Neural crest cell (in vitro differentiated cells): Measurements from ENCODE around the gene ZCCHC10. TPM values are rescaled to one million over a fixed set of nuclear protein-coding genes. Genes with fewer than 3 reads are reported as not detected.

Experiments used
- DNase-seq: peaks from one replicate; pipeline ENCODE4 v3.0.0; 2021; ENCODE audit warnings: low read depth, mixed read lengths, low spot score
- H3K27ac Mint-ChIP-seq: one replicate; pipeline ENCODE4 v1.8.0; 2021; ENCODE audit warnings: mild to moderate bottlenecking, mixed read lengths; ENCODE audit not compliant: unreplicated experiment
- H3K27me3 Mint-ChIP-seq: 2 replicates; pipeline ENCODE4 v1.8.0; 2021; ENCODE audit warnings: low read depth, mild to moderate bottlenecking, mixed read lengths
- H3K36me3 Mint-ChIP-seq: 2 replicates; pipeline ENCODE4 v1.8.0; 2021; ENCODE audit warnings: low read depth, mild to moderate bottlenecking, mixed read lengths
- H3K4me1 Mint-ChIP-seq: 2 replicates; pipeline ENCODE4 v1.8.0; 2021; ENCODE audit warnings: mixed read lengths
- H3K4me3 Mint-ChIP-seq: one replicate; pipeline ENCODE4 v1.8.0; 2021; ENCODE audit warnings: mild to moderate bottlenecking, mixed read lengths
- H3K9me3 Mint-ChIP-seq: 2 replicates; pipeline ENCODE4 v1.8.0; 2021; ENCODE audit warnings: mixed read lengths
- long read RNA-seq: library from polyadenylated mRNA; unstranded; transcript quantifications from one replicate; pipeline ENCODE4 v2.0.0, GENCODE V29; 2020
- total RNA-seq: library from RNA; stranded (reverse); gene quantifications from 2 replicates; pipeline ENCODE4 v1.2.1, GENCODE V29; 2021
- TF ChIP-seq, protein P1 (sequence below): fragments of 200-600 bp; sonication (generic); conservative IDR thresholded peaks from 2 replicates; pipeline ENCODE4 v1.5.0; 2021; ENCODE audit warnings: antibody characterized with exemption, mild to moderate bottlenecking

ZCCHC10 gene
- 26.5 and 29.2 TPM in 2 replicates for total RNA-seq
- long read RNA-seq, transcript ZCCHC10-207 (5 exons, 1,070 nt): minor isoform, 11 of 73 reads
- long read RNA-seq, transcript ZCCHC10-209 (5 exons, 794 nt): minor isoform, 5 of 73 reads
- long read RNA-seq, transcript ZCCHC10-206 (4 exons, 608 nt): minor isoform, 7 of 73 reads
- long read RNA-seq, transcript ZCCHC10-201 (4 exons, 2,178 nt): major isoform, 40 of 73 reads
- long read RNA-seq, partial matches to known transcripts: 3 of 73 reads
- long read RNA-seq, other reads (novel, unspliced or antisense): 4 of 73 reads

DNA sequence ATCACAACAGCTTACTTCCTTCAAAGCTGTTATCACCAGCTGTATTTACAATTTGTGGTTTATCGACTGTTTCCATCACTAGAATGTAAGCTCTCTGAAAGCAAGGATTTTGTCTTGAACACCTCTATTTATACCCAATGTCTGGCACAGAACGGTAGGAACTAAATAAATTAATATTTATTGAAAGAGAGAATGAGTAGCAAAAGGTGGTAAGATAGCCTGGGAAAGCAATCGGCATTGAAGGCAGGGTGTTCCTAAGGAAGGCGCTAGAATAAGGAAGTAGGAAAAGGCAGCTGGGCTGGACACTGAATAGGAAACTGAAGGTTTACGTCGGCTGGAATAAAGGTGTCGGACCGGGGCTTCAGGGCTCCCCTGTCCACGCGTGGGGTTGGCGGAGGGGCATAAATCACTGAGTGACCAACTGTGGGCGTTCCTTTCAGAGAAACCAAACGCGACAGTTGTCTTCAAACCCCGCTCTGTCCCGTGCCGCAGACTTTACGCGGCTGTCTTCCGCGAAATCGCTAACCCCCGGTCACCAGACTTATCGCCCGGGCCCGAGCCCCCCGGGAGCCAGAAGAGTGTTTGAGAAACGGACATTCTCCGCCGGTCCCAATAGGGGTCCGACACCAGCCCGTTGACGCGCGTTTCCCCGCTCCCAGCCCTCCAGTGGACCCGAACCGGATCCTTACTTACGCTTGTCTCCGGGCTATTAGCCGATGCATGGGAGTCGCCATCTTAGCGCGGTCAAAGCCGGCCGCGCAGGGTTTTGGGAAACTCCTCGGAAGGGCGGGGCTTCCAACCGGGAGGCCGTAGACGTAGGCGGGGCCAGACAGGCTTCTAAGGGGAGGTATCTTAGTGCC lies at the start of gene ZCCHC10:
TSS of gene ZCCHC10 (minus strand) at position 746 of the 860 bp plus-strand sequence. CDS start at position 734, 12 bp downstream.
- peak; percentile 93 for DNase-seq
- Mint-ChIP-seq H3K4me3 (peak within 1 kb of the TSS; percentile 99), H3K9me3 (no peaks in the 10 kb centered on the region), H3K36me3 (no peaks in the 10 kb centered on the region), H3K27ac (peak within 1 kb of the TSS; percentile 98), H3K4me1 (peaks cover 26% of the 10 kb centered on the region), H3K27me3 (no peaks in the 10 kb centered on the region)
- TF ChIP-seq, protein P1, sequence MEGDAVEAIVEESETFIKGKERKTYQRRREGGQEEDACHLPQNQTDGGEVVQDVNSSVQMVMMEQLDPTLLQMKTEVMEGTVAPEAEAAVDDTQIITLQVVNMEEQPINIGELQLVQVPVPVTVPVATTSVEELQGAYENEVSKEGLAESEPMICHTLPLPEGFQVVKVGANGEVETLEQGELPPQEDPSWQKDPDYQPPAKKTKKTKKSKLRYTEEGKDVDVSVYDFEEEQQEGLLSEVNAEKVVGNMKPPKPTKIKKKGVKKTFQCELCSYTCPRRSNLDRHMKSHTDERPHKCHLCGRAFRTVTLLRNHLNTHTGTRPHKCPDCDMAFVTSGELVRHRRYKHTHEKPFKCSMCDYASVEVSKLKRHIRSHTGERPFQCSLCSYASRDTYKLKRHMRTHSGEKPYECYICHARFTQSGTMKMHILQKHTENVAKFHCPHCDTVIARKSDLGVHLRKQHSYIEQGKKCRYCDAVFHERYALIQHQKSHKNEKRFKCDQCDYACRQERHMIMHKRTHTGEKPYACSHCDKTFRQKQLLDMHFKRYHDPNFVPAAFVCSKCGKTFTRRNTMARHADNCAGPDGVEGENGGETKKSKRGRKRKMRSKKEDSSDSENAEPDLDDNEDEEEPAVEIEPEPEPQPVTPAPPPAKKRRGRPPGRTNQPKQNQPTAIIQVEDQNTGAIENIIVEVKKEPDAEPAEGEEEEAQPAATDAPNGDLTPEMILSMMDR: no peak

DNA sequence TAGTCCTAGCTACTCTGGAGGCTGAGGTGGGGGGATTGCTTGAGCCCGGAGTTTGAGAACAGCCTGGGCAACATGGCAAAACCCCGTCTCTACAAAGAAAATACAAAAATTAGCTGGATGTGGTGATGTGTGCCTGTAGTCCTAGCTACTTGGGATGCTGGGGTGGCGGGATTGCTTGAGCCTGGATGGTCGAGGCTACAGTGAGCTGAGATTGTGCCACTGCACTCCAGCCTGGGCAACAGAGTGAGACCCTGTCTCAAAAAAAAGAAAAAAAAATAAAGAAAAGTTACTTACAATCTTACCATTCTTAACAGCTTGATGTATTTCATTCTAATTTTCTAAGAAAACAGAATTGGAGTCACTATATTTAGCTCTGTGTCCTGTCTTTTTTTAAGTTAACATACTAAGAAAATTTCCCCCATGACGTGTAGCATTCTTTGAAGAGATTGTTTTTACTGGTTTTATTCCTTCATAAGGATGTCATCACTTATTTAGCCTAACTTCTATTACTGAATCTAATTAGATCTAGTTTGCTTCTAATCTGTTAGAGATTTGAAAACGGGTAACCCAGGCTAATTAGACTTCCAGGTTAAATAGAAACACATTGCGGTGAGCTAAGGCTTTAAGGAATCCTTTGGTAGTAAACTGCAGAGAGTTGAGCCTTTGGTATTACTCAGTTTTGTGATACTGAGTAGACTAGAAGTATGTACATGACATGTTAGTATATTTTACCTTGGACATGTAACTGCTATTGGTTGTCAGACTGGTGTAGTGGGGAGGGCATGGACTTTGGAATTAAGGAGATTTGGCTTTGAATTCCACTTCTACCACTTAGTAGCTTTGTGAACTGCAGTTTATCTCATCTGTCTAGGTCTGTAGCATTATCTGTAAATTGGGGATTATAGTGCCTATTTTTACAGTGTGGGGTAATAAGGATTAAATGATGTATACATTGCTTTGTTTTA lies 49.5 kb upstream of the ZCCHC10 start:
- TF ChIP-seq, protein P1: no peak
- Mint-ChIP-seq H3K27me3 (no peaks in the 10 kb centered on the region), H3K36me3 (peaks cover 17% of the 10 kb centered on the region), H3K4me1 (peaks cover 7% of the 10 kb centered on the region), H3K9me3 (no peaks in the 10 kb centered on the region), H3K4me3 (no peak overlapping the region), H3K27ac (no peak overlapping the region)
- no peak for DNase-seq

DNA sequence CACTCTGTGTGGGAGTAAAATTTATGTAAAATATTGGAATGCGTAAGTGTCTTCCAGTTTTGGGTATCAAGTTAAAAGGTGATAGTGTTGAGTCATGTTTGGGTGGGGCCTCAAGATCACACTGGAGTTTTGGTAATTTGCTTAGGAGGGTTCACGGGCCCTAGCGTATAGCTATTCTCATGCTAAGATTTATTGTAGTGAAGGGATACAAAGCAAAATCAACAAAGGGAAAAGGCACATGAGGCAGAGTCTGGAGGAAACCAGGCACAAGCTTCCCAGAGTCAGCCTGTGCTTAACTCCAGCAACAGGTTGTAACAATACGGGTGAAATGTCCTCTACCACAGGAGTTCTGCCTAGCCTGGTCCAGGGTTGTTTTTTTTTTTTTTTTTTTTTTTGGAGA lies 45.7 kb upstream of the ZCCHC10 start:
- H3K4me3 Mint-ChIP-seq: no peak overlapping the region
- TF ChIP-seq, protein P1: no peak
- H3K27ac Mint-ChIP-seq: peak overlapping the region; percentile 25
- no peaks in the 10 kb centered on the region for H3K27me3 Mint-ChIP-seq
- DNase-seq: no peak
- peaks cover 7% of the 10 kb centered on the region for H3K4me1 Mint-ChIP-seq
- no peaks in the 10 kb centered on the region for H3K9me3 Mint-ChIP-seq
- H3K36me3 Mint-ChIP-seq: peaks cover 22% of the 10 kb centered on the region

GRCh38 chr5:133066045-133066444 lies 39.7 kb upstream of the ZCCHC10 start:
- H3K36me3 Mint-ChIP-seq: peaks cover 17% of the 10 kb centered on the region
- H3K27me3 Mint-ChIP-seq: no peaks in the 10 kb centered on the region
- no peak for DNase-seq
- no peak overlapping the region for H3K27ac Mint-ChIP-seq
- H3K4me3 Mint-ChIP-seq: no peak overlapping the region
- H3K9me3 Mint-ChIP-seq: no peaks in the 10 kb centered on the region
- TF ChIP-seq, protein P1: no peak
- H3K4me1 Mint-ChIP-seq: peaks cover 8% of the 10 kb centered on the region

- Mint-ChIP-seq H3K9me3 (no peaks in the 10 kb centered on the region), H3K4me1 (peaks cover 8% of the 10 kb centered on the region), H3K27me3 (no peaks in the 10 kb centered on the region), H3K4me3 (no peak overlapping the region), H3K36me3 (peaks cover 17% of the 10 kb centered on the region), H3K27ac (no peak overlapping the region)
- no peak for DNase-seq
- TF ChIP-seq, protein P1: no peak
These were observed 39.1 kb upstream of the ZCCHC10 start for GRCh38 chr5:133065471-133065870.
